Stimulated activated CD8-positive, alpha-beta memory T cell treated with anti-CD3 and anti-CD28 coated beads, Interleukin-4, amount 100 ng/mL, for 1 hour (primary cell): ENCODE data around the gene ROBO1.

Experiments
- DNase-seq, 2 donors: peaks; one replicate each; pipeline ENCODE4 v3.0.0-alpha.2; 2020; ENCODE audit warnings: low read depth in 2 of 2, low spot score in 1 of 2

The ROBO1 gene

GRCh38 chr3:78589778-78590177, 1178.0 kb downstream of the ROBO1 start:
- no peak for DNase-seq

GRCh38 chr3:78588906-78589621, 1178.7 kb downstream of the ROBO1 start:
- no peak for DNase-seq

GRCh38 chr3:78580681-78581080, 1187.1 kb downstream of the ROBO1 start:
- no peak for DNase-seq

GRCh38 chr3:78571486-78571885, 1196.3 kb downstream of the ROBO1 start:
- DNase-seq: no peak

GRCh38 chr3:78570496-78570895, 1197.3 kb downstream of the ROBO1 start:
- DNase-seq: no peak

- DNase-seq: no peak
These were observed 1198.0 kb downstream of the ROBO1 start for GRCh38 chr3:78569804-78570203.

- DNase-seq: no peak
These were observed 1202.1 kb downstream of the ROBO1 start for GRCh38 chr3:78565712-78566111.

GRCh38 chr3:78562328-78562727, 1205.5 kb downstream of the ROBO1 start:
- DNase-seq: no peak
